Prostate gland (tissue), 2 donors: ENCODE data around the gene LRRC46. TPM values are rescaled to one million over a fixed set of nuclear protein-coding genes. Genes with fewer than 3 reads are reported as not detected.

Experiments
- DNase-seq: peaks from one replicate; pipeline ENCODE4 v3.0.0-alpha.2; 2019; ENCODE audit warnings: low spot score
- H3K27ac ChIP-seq, 2 donors: fragments of 200-600 bp; sonication (generic); 2 replicates each; pipeline ENCODE4 v1.5.1; 2017 to 2019
- H3K27me3 ChIP-seq: fragments of 200-600 bp; sonication (generic); replicated peaks from 2 replicates; pipeline ENCODE4 v1.5.1; 2019; ENCODE audit not compliant: insufficient read depth
- H3K36me3 ChIP-seq, 2 donors: fragments of 200-600 bp; sonication (generic); 1 replicate in 1 of 2; 2 replicates in 1 of 2; pipeline versions ENCODE4 v1.5.1 to v1.8.1; 2017 to 2019
- H3K4me1 ChIP-seq: fragments of 200-600 bp; sonication (generic); replicated peaks from 2 replicates; pipeline ENCODE4 v1.5.1; 2019
- H3K4me3 ChIP-seq, 2 donors: fragments of 200-600 bp; sonication (generic); 2 replicates each; pipeline ENCODE4 v1.5.1; 2017 to 2019
- H3K9me3 ChIP-seq: fragments of 200-600 bp; sonication (generic); 2 replicates; pipeline ENCODE4 v1.5.1; 2017
- CTCF ChIP-seq, 4 experiments: fragments of 200-600 bp in 2 of 4; fragments of 450-650 bp in 2 of 4; sonication (generic) in 2 of 4; IDR thresholded peaks; 1 replicate in 3 of 4; 2 replicates in 1 of 4; pipeline ENCODE4 v1.5.1; 2016 to 2019; ENCODE audit warnings: antibody characterized with exemption in 4 of 4, mild to moderate bottlenecking in 2 of 4, moderate library complexity in 2 of 4
- POLR2A ChIP-seq: fragments of 450-650 bp; IDR thresholded peaks from one replicate; pipeline ENCODE4 v1.6.1; 2016; ENCODE audit warnings: antibody characterized with exemption, mild to moderate bottlenecking
- POLR2AphosphoS5 ChIP-seq: sonication (generic); formaldehyde crosslinking; IDR thresholded peaks from one replicate; pipeline ENCODE4 v1.6.1; 2017; ENCODE audit warnings: antibody characterized with exemption
- WGBS: methylation state at CpG from one replicate; pipeline ENCODE4 v1.1.5; 2018; 5-methylcytosine and 5-hydroxymethylcytosine counted together
- intact Hi-C: fragments of 100-400 bp; cut with DNase I; formaldehyde crosslinking; loops from one replicate; pipeline ENCODE4 v1.14.2; 2022
- total RNA-seq, 2 donors: library from RNA; depleted of rRNA; stranded (reverse); fragments of >200 nt; gene quantifications; one replicate each; pipeline ENCODE4 v1.1.0, GENCODE V29; 2016

Gene LRRC46
- total RNA-seq, 2 donors from 2014 or later = 1.1 to 4.9 TPM

GRCh38 chr17:47844814-47845715 is 13.6 kb downstream of the LRRC46 start:
- 40% methylated on average over 4 of the region's 4 CpGs for WGBS
- Histone ChIP-seq H3K4me1 (peaks cover 7% of the 10 kb centered on the region), H3K27me3 (peaks cover 5% of the 10 kb centered on the region), H3K27ac (no peak overlapping the region), H3K36me3 (no peaks in the 10 kb centered on the region), H3K4me3 (no peak overlapping the region), H3K9me3 (no peaks in the 10 kb centered on the region)
- intact Hi-C loops = loop anchor here (5.0 to 10.0 kb wide), 2 partner anchors 107 to 1350 kb away; no protein-coding TSS in a partner anchor
- DNase-seq = no peak
- no peak for TF ChIP-seq POLR2A
- TF ChIP-seq CTCF (IDR thresholded peaks at IDR 0.05) = peak in 1 of 4 experiments; percentile 12
- no peak for TF ChIP-seq POLR2AphosphoS5

GRCh38 chr17:47845716-47846075 is 14.2 kb downstream of the LRRC46 start:
- H3K4me3 ChIP-seq = no peak overlapping the region
- TF ChIP-seq POLR2AphosphoS5 (no peak), POLR2A (no peak), CTCF (IDR thresholded peaks at IDR 0.05) (no peak)
- peaks cover 4% of the 10 kb centered on the region for H3K4me1 ChIP-seq
- WGBS = 91% methylated on average over 3 of the region's 3 CpGs
- H3K27me3 ChIP-seq = peaks cover 5% of the 10 kb centered on the region
- DNase-seq = no peak
- no peak overlapping the region for H3K27ac ChIP-seq
- H3K36me3 ChIP-seq = no peaks in the 10 kb centered on the region
- H3K9me3 ChIP-seq = no peaks in the 10 kb centered on the region
- intact Hi-C loops = loop anchor here (5.0 to 10.0 kb wide), 2 partner anchors 107 to 1349 kb away; no protein-coding TSS in a partner anchor

GRCh38 chr17:47846716-47847340 is 15.4 kb downstream of the LRRC46 start:
- intact Hi-C loops = loop anchor here (5.0 to 10.0 kb wide), 2 partner anchors 105 to 1348 kb away; no protein-coding TSS in a partner anchor
- Histone ChIP-seq H3K36me3 (no peaks in the 10 kb centered on the region), H3K4me3 (no peak overlapping the region), H3K9me3 (no peaks in the 10 kb centered on the region), H3K27me3 (peaks cover 5% of the 10 kb centered on the region), H3K4me1 (peaks cover 4% of the 10 kb centered on the region), H3K27ac (no peak overlapping the region)
- no peak for TF ChIP-seq CTCF (IDR thresholded peaks at IDR 0.05)
- TF ChIP-seq POLR2AphosphoS5 = no peak
- no peak for TF ChIP-seq POLR2A
- no peak for DNase-seq
- 24% methylated on average over 31 of the region's 31 CpGs for WGBS

- peaks cover 4% of the 10 kb centered on the region for H3K4me1 ChIP-seq
- no peak for DNase-seq
- intact Hi-C loops = loop anchor here (5.0 to 10.0 kb wide), 2 partner anchors 105 to 1347 kb away; no protein-coding TSS in a partner anchor
- H3K9me3 ChIP-seq = no peaks in the 10 kb centered on the region
- H3K4me3 ChIP-seq = no peak overlapping the region
- peaks cover 5% of the 10 kb centered on the region for H3K27me3 ChIP-seq
- no peaks in the 10 kb centered on the region for H3K36me3 ChIP-seq
- 36% methylated on average over 59 of the region's 71 CpGs for WGBS
- no peak overlapping the region for H3K27ac ChIP-seq
- no peak for TF ChIP-seq POLR2AphosphoS5
- peak in 2 of 4 experiments; percentile 12 to 26 for TF ChIP-seq CTCF (IDR thresholded peaks at IDR 0.05)
Observed at GRCh38 chr17:47847341-47848197, 16.1 kb downstream of the LRRC46 start.
